ENCODE data around the gene LHFPL6. TPM values are rescaled to one million over a fixed set of nuclear protein-coding genes. Genes with fewer than 3 reads are reported as not detected.

The LHFPL6 gene
- total RNA-seq, 1 experiment from 2014 or later: 8.9 TPM

GRCh38 chr13:39444866-39445265, 158.1 kb downstream of the LHFPL6 start:
- Mint-ChIP-seq H3K4me3 (ENCODE audit: unreplicated experiment) (no peak overlapping the region), H3K27ac (ENCODE audit: low read depth, unreplicated experiment) (no peak overlapping the region), H3K27me3 (ENCODE audit: insufficient read depth, unreplicated experiment) (no peaks in the 10 kb centered on the region), H3K36me3 (ENCODE audit: insufficient read depth, unreplicated experiment) (no peaks in the 10 kb centered on the region), H3K4me1 (ENCODE audit: insufficient read depth, unreplicated experiment) (no peaks in the 10 kb centered on the region), H3K9me3 (ENCODE audit: unreplicated experiment) (peaks cover 5% of the 10 kb centered on the region)
- no peak for DNase-seq (ENCODE audit: unreplicated experiment)
- intact Hi-C loops (cut with micrococcal nuclease): no loop called here
- no peak for TF ChIP-seq CTCF (IDR thresholded peaks at IDR 0.05; ENCODE audit: unreplicated experiment)
- ChIA-PET POLR2A (no interaction called here), CTCF (no interaction called here)
- BruUV-seq (replicated peaks): no TSS peak

GRCh38 chr13:39433651-39434050, 169.3 kb downstream of the LHFPL6 start:
- no peak overlapping the region for H3K4me3 Mint-ChIP-seq (ENCODE audit: unreplicated experiment)
- POLR2A ChIA-PET: interaction anchor here (0.7 kb wide), 1 partner anchor 17 kb away, joined by 3 read pairs; no protein-coding TSS in a partner anchor
- BruUV-seq (replicated peaks): no TSS peak

GRCh38 chr13:39432196-39432595, 170.8 kb downstream of the LHFPL6 start:
- Mint-ChIP-seq H3K9me3 (ENCODE audit: unreplicated experiment) (peaks cover 26% of the 10 kb centered on the region), H3K4me3 (ENCODE audit: unreplicated experiment) (no peak overlapping the region), H3K36me3 (ENCODE audit: insufficient read depth, unreplicated experiment) (no peaks in the 10 kb centered on the region), H3K27me3 (ENCODE audit: insufficient read depth, unreplicated experiment) (no peaks in the 10 kb centered on the region), H3K27ac (ENCODE audit: low read depth, unreplicated experiment) (no peak overlapping the region), H3K4me1 (ENCODE audit: insufficient read depth, unreplicated experiment) (no peaks in the 10 kb centered on the region)
- ChIA-PET CTCF (no interaction called here), POLR2A (no interaction called here)
- no peak for DNase-seq (ENCODE audit: unreplicated experiment)
- TF ChIP-seq CTCF (IDR thresholded peaks at IDR 0.05; ENCODE audit: unreplicated experiment): no peak
- intact Hi-C loops (cut with micrococcal nuclease): no loop called here
- BruUV-seq (replicated peaks): no TSS peak

More at GRCh38 chr13:39433651-39434050, 169.3 kb downstream of the LHFPL6 start:
- no peak for TF ChIP-seq CTCF (IDR thresholded peaks at IDR 0.05; ENCODE audit: unreplicated experiment)
- Mint-ChIP-seq H3K27me3 (ENCODE audit: insufficient read depth, unreplicated experiment) (no peaks in the 10 kb centered on the region), H3K36me3 (ENCODE audit: insufficient read depth, unreplicated experiment) (no peaks in the 10 kb centered on the region), H3K27ac (ENCODE audit: low read depth, unreplicated experiment) (no peak overlapping the region), H3K9me3 (ENCODE audit: unreplicated experiment) (peaks cover 26% of the 10 kb centered on the region), H3K4me1 (ENCODE audit: insufficient read depth, unreplicated experiment) (no peaks in the 10 kb centered on the region)
- CTCF ChIA-PET: interaction anchor here (0.6 to 0.7 kb wide), 2 partner anchors 309 to 518 kb away, joined by 3 to 4 read pairs; no protein-coding TSS in a partner anchor
- intact Hi-C loops (cut with micrococcal nuclease): no loop called here
- DNase-seq (ENCODE audit: unreplicated experiment): no peak

GRCh38 chr13:39422845-39423565, 180.0 kb downstream of the LHFPL6 start:
- CTCF ChIA-PET: no interaction called here
- H3K27me3 Mint-ChIP-seq (ENCODE audit: insufficient read depth, unreplicated experiment): no peaks in the 10 kb centered on the region
- no TSS peak for BruUV-seq (replicated peaks)
- peak; percentile 32 for DNase-seq (ENCODE audit: unreplicated experiment)
- no peak overlapping the region for H3K4me3 Mint-ChIP-seq (ENCODE audit: unreplicated experiment)
- no peaks in the 10 kb centered on the region for H3K36me3 Mint-ChIP-seq (ENCODE audit: insufficient read depth, unreplicated experiment)
- H3K9me3 Mint-ChIP-seq (ENCODE audit: unreplicated experiment): no peaks in the 10 kb centered on the region
- POLR2A ChIA-PET: interaction anchor here (0.6 kb wide), 1 partner anchor 17 kb away, joined by 3 read pairs; no protein-coding TSS in a partner anchor
- no peaks in the 10 kb centered on the region for H3K4me1 Mint-ChIP-seq (ENCODE audit: insufficient read depth, unreplicated experiment)
- TF ChIP-seq CTCF (IDR thresholded peaks at IDR 0.05; ENCODE audit: unreplicated experiment): no peak
- intact Hi-C loops (cut with micrococcal nuclease): no loop called here
- H3K27ac Mint-ChIP-seq (ENCODE audit: low read depth, unreplicated experiment): no peak overlapping the region

All from MCF 10A (cell line).